ENCODE data around the gene FSTL4.

DNA sequence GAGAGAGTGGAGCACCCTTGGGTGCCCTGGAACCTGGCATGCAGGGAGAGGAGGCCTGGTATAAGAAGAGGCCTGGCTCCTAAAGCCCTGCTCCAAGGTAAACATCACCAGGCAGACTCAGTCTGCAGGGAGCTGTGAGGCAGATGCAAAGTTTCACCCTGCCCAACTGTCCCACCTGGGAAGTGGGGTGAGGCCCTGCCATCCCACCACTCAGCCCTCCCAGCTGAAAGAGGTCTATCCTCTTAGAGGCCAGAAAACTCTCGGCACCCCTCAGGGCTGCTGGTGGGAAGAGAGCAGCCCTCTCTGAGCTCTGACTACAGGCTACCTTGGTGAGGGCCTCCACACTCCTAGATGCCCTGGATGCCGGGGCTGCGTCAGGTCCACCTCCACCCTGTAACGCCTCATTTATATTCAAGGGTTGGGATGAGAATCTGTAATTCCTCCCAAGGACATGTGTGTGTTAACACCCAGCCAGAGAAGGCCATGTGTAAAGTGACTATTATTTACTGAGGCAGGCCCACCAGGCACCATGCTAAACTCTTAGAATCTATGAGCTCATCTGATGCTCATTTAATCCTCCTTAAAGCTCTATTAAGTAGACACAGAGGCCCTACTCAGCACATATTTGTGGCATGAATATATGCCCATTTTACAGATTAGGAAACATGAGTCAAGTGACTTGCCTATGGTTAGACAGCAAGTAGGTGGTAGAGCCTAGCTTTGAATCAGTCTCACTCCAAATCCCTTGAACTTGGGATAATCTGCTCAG is 205.9 kb downstream of the FSTL4 start:
- no peak for TF ChIP-seq CTCF (IDR thresholded peaks at IDR 0.05)
- TF ChIP-seq POLR2A (IDR thresholded peaks at IDR 0.05): no peak

Data from Peyer's patch (tissue), 4 donors.